HG02623 (cell line): ENCODE data around the gene KIF1A.
"Not testable (repeated sequence)": the region's sequence is repeated elsewhere in the genome, so short reads cannot be mapped to it uniquely, and the experiment has no call there.

Source experiments
- ATAC-seq: cut with Tn5 transposase; IDR thresholded peaks from one replicate; pipeline ENCODE4 v1.9.1; 2021; ENCODE audit warnings: moderate library complexity; ENCODE audit not compliant: unreplicated experiment

KIF1A gene

GRCh38 chr2:240691075-240691427 is 129.0 kb downstream of the KIF1A start:
- ATAC-seq, result not testable (repeated sequence)

DNA sequence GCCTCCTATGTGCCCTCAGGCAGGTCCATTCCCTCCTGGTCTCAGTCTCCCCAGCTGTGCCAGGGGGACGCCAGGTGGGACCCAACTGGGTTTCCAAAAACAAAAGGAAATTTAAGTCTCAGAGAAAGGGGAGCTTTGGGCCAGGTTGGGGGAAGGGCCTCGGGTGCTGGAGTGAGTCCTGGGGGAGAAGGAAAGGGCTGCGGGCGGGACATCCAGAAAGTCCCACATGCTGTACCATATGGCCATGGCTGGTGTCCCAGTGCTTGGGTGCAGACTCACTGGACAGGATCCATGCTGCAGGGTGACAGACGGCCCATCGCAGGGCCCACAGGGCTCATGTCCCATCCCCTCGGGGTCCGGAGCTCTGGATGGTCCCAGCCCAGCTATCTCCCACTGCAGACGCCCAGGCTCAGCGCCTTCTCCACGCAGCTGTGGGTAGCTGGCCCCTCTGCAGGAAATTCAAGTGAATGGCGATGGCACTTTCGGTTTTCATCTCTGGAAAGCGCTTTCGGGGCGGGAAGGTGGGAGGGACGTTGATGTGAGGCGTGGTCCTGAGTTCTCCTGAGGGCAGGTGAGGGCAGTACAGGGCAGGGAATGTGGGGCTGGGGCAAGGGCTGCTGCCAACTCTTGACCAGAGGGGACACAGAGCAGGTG is 129.5 kb downstream of the KIF1A start:
- ATAC-seq, result not testable (repeated sequence)

DNA sequence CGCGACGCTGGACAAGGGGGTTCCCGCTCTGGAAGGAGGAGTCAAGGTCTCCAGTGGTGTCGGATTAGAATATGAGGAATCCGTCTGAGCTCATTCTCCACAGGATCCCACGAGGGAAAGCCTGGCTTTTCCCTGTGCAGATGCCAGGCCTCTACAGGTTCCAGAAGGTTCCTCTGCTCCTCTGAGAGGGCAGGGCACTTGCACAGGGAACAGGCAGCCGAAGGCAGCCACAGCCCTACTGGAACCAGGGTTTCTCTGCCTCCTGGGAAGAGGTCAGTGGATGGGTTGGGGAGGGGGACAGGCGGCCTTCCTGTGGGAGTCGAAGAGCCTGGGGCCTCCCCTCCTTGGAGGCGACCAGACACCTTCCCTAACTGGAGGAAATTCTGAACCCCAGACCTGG is 130.0 kb downstream of the KIF1A start:
- ATAC-seq, result no peak

DNA sequence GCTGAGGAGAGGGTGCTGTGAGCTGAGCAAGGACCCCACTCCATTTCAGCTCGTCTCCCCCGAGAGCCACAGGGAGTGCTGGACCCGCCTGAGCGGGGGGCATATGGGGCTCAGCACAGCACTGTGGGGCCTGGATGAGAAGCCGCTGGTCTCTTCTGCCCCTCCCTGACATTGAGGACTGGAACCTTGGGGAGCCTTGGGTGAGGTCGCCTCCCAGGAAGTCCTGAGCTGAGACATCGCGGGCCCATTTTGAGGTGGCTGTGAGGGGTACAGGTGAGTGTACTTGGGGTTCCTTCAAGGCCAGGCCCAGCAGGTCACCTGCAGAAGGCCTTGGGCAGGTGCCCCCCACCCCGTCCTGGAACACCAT is 131.5 kb downstream of the KIF1A start:
- ATAC-seq, result no peak

GRCh38 chr2:240687741-240688552 is 132.1 kb downstream of the KIF1A start:
- ATAC-seq, result no peak

GRCh38 chr2:240687045-240687740 is 132.8 kb downstream of the KIF1A start:
- no peak for ATAC-seq

GRCh38 chr2:240686460-240686859 is 133.6 kb downstream of the KIF1A start:
- no peak for ATAC-seq

- ATAC-seq, result no peak
These were observed 134.1 kb downstream of the KIF1A start for GRCh38 chr2:240685771-240686371.

GRCh38 chr2:240683980-240684728 is 135.9 kb downstream of the KIF1A start:
- not testable (repeated sequence) for ATAC-seq

GRCh38 chr2:240683329-240683979 is 136.6 kb downstream of the KIF1A start:
- not testable (repeated sequence) for ATAC-seq

- ATAC-seq, result not testable (repeated sequence)
These were observed 137.4 kb downstream of the KIF1A start, which contains the start of gene AQP12B for GRCh38 chr2:240682431-240683224. Gene AQP12B (minus strand): TSS chr2:240682885. CDS start chr2:240682837, 48 bp downstream.

GRCh38 chr2:240680185-240680584 is 139.8 kb downstream of the KIF1A start:
- ATAC-seq, result not testable (repeated sequence)

DNA sequence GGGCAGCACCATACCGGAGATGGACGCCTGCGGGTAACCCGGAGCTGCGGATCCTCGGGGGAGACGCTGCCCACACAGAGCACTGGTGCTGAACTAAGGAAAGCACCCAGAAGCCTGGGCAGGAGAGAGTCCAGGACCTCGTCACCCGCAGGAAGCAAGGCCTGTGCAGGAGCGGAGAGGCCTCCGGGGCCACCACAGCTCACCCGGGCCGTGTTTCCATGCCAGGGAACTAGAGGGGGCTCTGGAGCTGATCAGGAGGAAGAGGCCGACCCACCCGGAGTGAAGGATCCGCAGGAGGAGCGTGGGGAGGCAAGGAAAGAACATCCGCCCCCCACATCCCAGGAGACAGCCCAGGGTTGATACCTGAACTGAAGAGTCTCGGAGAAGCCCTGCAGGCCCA is 141.1 kb downstream of the KIF1A start:
- not testable (repeated sequence) for ATAC-seq

DNA sequence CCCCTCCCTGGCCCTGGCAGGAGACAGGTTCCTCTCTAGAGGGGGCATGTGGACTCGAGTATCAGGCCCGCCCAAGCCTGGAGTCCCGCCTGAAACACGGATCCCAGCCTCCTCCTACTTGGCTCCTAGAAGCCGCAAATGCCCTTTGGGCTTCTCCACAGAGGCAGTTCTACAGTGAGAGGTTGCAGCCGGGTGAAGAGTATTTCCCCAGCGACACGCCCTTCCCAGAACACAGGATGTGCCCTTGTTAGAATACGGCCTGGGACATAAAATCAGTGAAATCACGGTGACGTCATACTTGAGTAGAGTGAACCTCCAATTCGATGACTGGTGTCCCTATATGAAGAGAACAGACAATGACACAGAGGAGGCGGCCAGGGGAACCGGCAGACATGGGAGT is 142.0 kb downstream of the KIF1A start:
- ATAC-seq, result not testable (repeated sequence)

DNA sequence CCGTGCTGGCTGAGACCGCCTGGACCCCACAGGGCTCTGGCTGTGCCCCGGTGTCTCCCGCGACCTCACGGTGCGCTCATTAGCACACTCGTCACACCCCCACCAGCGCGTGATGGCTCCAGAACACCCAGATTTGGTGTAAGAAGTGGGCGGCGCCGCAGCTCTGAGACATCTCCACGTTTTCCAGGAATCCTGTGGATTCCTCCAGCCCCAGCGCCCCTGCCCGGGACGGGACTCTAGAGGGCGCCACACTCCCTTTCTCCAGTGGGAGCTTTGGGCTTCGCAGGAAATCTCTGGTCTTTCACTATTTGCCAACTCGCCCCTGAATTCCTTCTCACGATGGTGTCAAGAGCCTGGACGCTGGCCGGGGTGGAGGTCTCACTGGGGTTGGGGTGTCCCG is 144.7 kb downstream of the KIF1A start:
- not testable (repeated sequence) for ATAC-seq

GRCh38 chr2:240674461-240675184 is 145.4 kb downstream of the KIF1A start:
- not testable (repeated sequence) for ATAC-seq

DNA sequence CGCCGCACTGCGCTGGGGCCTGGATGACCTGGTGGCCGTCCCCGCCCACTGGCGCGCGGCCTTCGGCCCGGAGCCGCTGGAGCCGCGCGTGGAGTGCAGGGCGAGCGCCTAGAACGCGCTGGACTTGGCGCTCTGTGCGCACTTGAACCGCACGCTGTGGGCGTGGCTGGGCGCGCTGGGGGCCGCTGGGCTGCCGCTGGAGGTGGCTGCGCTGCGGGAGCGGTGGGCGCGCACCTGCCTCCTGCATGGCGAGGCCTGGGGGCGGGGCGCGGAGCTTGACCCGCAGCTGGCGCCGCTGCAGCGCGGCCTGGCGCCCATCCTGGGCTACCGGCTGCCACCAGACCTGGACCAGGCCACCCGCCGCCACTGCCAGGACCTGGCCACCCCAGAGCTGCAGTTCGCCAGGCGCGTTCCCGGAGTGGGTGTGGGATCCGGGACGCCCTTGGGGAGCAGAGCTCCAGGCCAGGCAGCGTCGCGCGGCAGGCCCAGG is 147.3 kb downstream of the KIF1A start:
- ATAC-seq, result no peak

DNA sequence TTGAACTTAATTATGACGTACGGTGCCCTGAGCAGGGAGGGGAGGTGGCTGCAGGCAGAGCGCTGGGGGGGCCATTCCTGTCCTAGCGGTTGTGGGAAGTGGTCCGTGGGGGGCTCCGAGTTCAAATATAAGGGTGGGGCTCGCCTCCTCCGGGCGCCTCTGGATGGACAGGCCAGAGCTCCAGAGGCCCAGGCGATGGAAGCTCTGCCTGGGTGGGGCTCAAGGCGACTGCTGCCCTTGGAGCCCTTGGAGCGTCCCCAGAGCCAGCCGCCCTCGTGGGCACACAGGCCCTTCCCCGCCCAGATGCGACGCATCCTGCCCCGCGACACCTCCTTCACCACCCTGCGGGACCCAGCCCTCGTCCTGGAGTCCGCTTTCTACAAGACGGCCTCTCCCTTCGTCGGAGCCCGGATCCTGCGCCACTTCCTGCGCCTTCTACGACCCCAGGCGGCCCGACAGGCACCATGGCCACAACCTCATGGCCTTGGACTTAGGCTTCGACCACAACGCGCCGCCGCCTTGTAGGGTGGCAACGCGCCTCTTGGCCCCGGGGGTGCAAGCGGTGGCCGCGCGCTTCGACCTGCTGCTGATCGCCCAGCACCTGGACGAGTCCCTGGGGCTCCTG is 147.8 kb downstream of the KIF1A start:
- ATAC-seq, result no peak
